CD4-positive, alpha-beta T cell (primary cell): ENCODE results near the gene CCDC73. TPM values are rescaled to one million over a fixed set of nuclear protein-coding genes. Genes with fewer than 3 reads are reported as not detected.
"Not testable (repeated sequence)": the region's sequence is repeated elsewhere in the genome, so short reads cannot be mapped to it uniquely, and the experiment has no call there.

Source experiments
- ATAC-seq: fragments of 200-7000 bp; cut with Tn5 transposase; one replicate; pipeline ENCODE4 v1.10.0; 2022; ENCODE audit warnings: mild to moderate bottlenecking; ENCODE audit not compliant: poor library complexity
- CTCF ChIA-PET: fragments of 350-600 bp; sonication (Branson Sonifier 250); formaldehyde crosslinking; loops from one replicate; lab custom pipeline; 2021; ENCODE audit warnings: antibody characterized with exemption, inconsistent platforms; lab: Charles Lee
- POLR2A ChIA-PET: fragments of 350-600 bp; sonication (Branson Sonifier 250); formaldehyde crosslinking; loops from one replicate; lab custom pipeline; 2021; ENCODE audit warnings: antibody characterized with exemption, inconsistent platforms; lab: Charles Lee
- DNase-seq, 14 experiments: peaks; one replicate each; pipeline ENCODE4 v3.0.0-alpha.2; 2013 to 2020; ENCODE audit warnings: mixed read lengths in 2 of 14
- H3K27ac ChIP-seq, 2 donors: one replicate each; pipeline versions ENCODE4 v1.5.1 to v1.7.0; 2013; ENCODE audit warnings: low read length in 2 of 2, low read depth in 1 of 2, mild to moderate bottlenecking in 1 of 2
- H3K27me3 ChIP-seq, 2 experiments: 1 replicate in 1 of 2; 2 replicates in 1 of 2; pipeline versions ENCODE4 v1.6.1 to v1.7.0; 2013; ENCODE audit warnings: low read length in 2 of 2, control low read depth in 1 of 2, mild to moderate bottlenecking in 1 of 2, moderate library complexity in 1 of 2; ENCODE audit not compliant: insufficient read depth in 2 of 2, control insufficient read depth in 1 of 2
- H3K36me3 ChIP-seq: one replicate; pipeline ENCODE4 v1.6.1; 2013; ENCODE audit warnings: low read length, control low read depth; ENCODE audit not compliant: insufficient read depth
- H3K4me1 ChIP-seq: one replicate; pipeline ENCODE4 v1.6.1; 2013; ENCODE audit warnings: low read length, control low read depth; ENCODE audit not compliant: insufficient read depth
- H3K4me3 ChIP-seq: one replicate; pipeline ENCODE4 v1.5.1; 2013; ENCODE audit warnings: mild to moderate bottlenecking, low read length, moderate library complexity
- H3K9me3 ChIP-seq, 2 experiments: 1 replicate in 1 of 2; 2 replicates in 1 of 2; pipeline versions ENCODE4 v1.6.1 to v1.7.0; 2013; ENCODE audit warnings: low read length in 2 of 2, mild to moderate bottlenecking in 2 of 2, control low read depth in 1 of 2, moderate library complexity in 1 of 2; ENCODE audit not compliant: control insufficient read depth in 1 of 2, insufficient read depth in 1 of 2
- H3K27ac Mint-ChIP-seq: one replicate; pipeline ENCODE4 v1.8.0; 2020; ENCODE audit warnings: mixed read lengths
- H3K27me3 Mint-ChIP-seq: one replicate; pipeline ENCODE4 v1.8.0; 2021; ENCODE audit warnings: mixed read lengths
- H3K36me3 Mint-ChIP-seq: one replicate; pipeline ENCODE4 v1.8.0; 2021; ENCODE audit warnings: low read depth, mixed read lengths
- H3K4me1 Mint-ChIP-seq: one replicate; pipeline ENCODE4 v1.8.0; 2021; ENCODE audit warnings: low read depth, mixed read lengths
- H3K4me3 Mint-ChIP-seq: one replicate; pipeline ENCODE4 v1.8.0; 2020; ENCODE audit warnings: mild to moderate bottlenecking, mixed read lengths
- H3K9me3 Mint-ChIP-seq: one replicate; pipeline ENCODE4 v1.8.0; 2020; ENCODE audit warnings: mixed read lengths
- CTCF ChIP-seq: fragments of 200-600 bp; IDR thresholded peaks from one replicate; pipeline ENCODE4 v1.8.0; 2022; ENCODE audit warnings: antibody characterized with exemption, mild to moderate bottlenecking
- intact Hi-C, 2 experiments: fragments of 100-400 bp; cut with DNase I in 1 of 2; cut with micrococcal nuclease in 1 of 2; formaldehyde crosslinking; loops; one replicate each; pipeline versions ENCODE4 v1.15.1 to v1.9.0; 2023 to 2025; cut with DNase I, micrococcal nuclease
- total RNA-seq, 174 experiments: library from RNA in 2 of 174; stranded (reverse) in 2 of 174; gene quantifications; one replicate each; pipeline ENCODE4 v1.2.3 and lab custom pipeline; 2021 to 2026

The CCDC73 gene
- total RNA-seq, 2 experiments from 2014 or later, result not detected

GRCh38 chr11:32774081-32774480 is 20.4 kb downstream of the CCDC73 start:
- intact Hi-C loops, result no loop called here
- H3K4me1 ChIP-seq, result no peaks in the 10 kb centered on the region

GRCh38 chr11:32772731-32773130 is 21.7 kb downstream of the CCDC73 start:
- TF ChIP-seq CTCF, result no peak
- Mint-ChIP-seq H3K4me3 (no peak overlapping the region), H3K4me1 (peaks cover 12% of the 10 kb centered on the region), H3K27me3 (no peaks in the 10 kb centered on the region), H3K27ac (no peak overlapping the region), H3K9me3 (no peaks in the 10 kb centered on the region), H3K36me3 (no peaks in the 10 kb centered on the region)
- no peaks in the 10 kb centered on the region for H3K36me3 ChIP-seq
- intact Hi-C loops, result no loop called here
- DNase-seq (no peak), ATAC-seq (no peak)
- ChIA-PET CTCF (no interaction called here), POLR2A (no interaction called here)
- H3K4me3 ChIP-seq, result no peak overlapping the region
- H3K27me3 ChIP-seq, result no peaks in the 10 kb centered on the region
- H3K4me1 ChIP-seq, result no peaks in the 10 kb centered on the region
- no peaks in the 10 kb centered on the region for H3K9me3 ChIP-seq
- H3K27ac ChIP-seq, result no peak overlapping the region

More at GRCh38 chr11:32774081-32774480, 20.4 kb downstream of the CCDC73 start:
- H3K27me3 Mint-ChIP-seq, result no peaks in the 10 kb centered on the region
- TF ChIP-seq CTCF, result no peak
- ChIA-PET POLR2A (no interaction called here), CTCF (no interaction called here)
- no peak for DNase-seq
- no peaks in the 10 kb centered on the region for H3K36me3 Mint-ChIP-seq
- no peaks in the 10 kb centered on the region for H3K9me3 Mint-ChIP-seq
- Histone ChIP-seq H3K27me3 (no peaks in the 10 kb centered on the region), H3K36me3 (no peaks in the 10 kb centered on the region), H3K9me3 (no peaks in the 10 kb centered on the region), H3K27ac (no peak overlapping the region), H3K4me3 (no peak overlapping the region)
- H3K4me1 Mint-ChIP-seq, result peaks cover 12% of the 10 kb centered on the region
- no peak for ATAC-seq
- H3K27ac Mint-ChIP-seq, result no peak overlapping the region
- no peak overlapping the region for H3K4me3 Mint-ChIP-seq

- peaks cover 21% of the 10 kb centered on the region for H3K27me3 Mint-ChIP-seq
- ATAC-seq, CTCF ChIA-PET, H3K36me3 ChIP-seq, H3K4me3 ChIP-seq, H3K9me3 ChIP-seq, H3K27ac ChIP-seq, intact Hi-C loops, H3K4me1 Mint-ChIP-seq, H3K36me3 Mint-ChIP-seq, H3K4me3 Mint-ChIP-seq, H3K27me3 ChIP-seq, DNase-seq, H3K27ac Mint-ChIP-seq, POLR2A ChIA-PET, H3K9me3 Mint-ChIP-seq, H3K4me1 ChIP-seq: not testable (repeated sequence)
These were observed 32.7 kb downstream of the CCDC73 start for GRCh38 chr11:32761774-32762173.

- CTCF ChIA-PET, result no interaction called here
- TF ChIP-seq CTCF, result no peak
- H3K9me3 Mint-ChIP-seq, result peaks cover 2% of the 10 kb centered on the region
These were observed 36.2 kb downstream of the CCDC73 start for GRCh38 chr11:32758291-32758690.

GRCh38 chr11:32753181-32753580 is 41.3 kb downstream of the CCDC73 start:
- peaks cover 19% of the 10 kb centered on the region for H3K27me3 Mint-ChIP-seq
- H3K9me3 ChIP-seq, CTCF ChIA-PET, H3K4me3 Mint-ChIP-seq, H3K27ac Mint-ChIP-seq, H3K4me3 ChIP-seq, H3K36me3 Mint-ChIP-seq, POLR2A ChIA-PET, H3K9me3 Mint-ChIP-seq, H3K36me3 ChIP-seq, H3K4me1 ChIP-seq, intact Hi-C loops, H3K4me1 Mint-ChIP-seq, DNase-seq, ATAC-seq, H3K27ac ChIP-seq, H3K27me3 ChIP-seq: not testable (repeated sequence)

More at GRCh38 chr11:32758291-32758690, 36.2 kb downstream of the CCDC73 start:
- POLR2A ChIA-PET, result no interaction called here
- Histone ChIP-seq H3K27ac (no peak overlapping the region), H3K4me3 (no peak overlapping the region), H3K4me1 (no peaks in the 10 kb centered on the region), H3K9me3 (no peaks in the 10 kb centered on the region), H3K27me3 (no peaks in the 10 kb centered on the region), H3K36me3 (no peaks in the 10 kb centered on the region)
- Mint-ChIP-seq H3K27ac (no peak overlapping the region), H3K4me1 (no peaks in the 10 kb centered on the region), H3K27me3 (peaks cover 23% of the 10 kb centered on the region), H3K36me3 (no peaks in the 10 kb centered on the region), H3K4me3 (no peak overlapping the region)
- intact Hi-C loops, result no loop called here
- ATAC-seq (no peak), DNase-seq (no peak)
